Right cardiac atrium (tissue), 5 donors: ENCODE results near the gene GNG14. TPM values are rescaled to one million over a fixed set of nuclear protein-coding genes. Genes with fewer than 3 reads are reported as not detected.
"Not testable (repeated sequence)": the region's sequence is repeated elsewhere in the genome, so short reads cannot be mapped to it uniquely, and the experiment has no call there.

Experiments used
- ATAC-seq, 2 donors: fragments of 200-7000 bp; cut with Tn5 transposase; one replicate each; pipeline versions ENCODE4 v1.8.0 to v1.9.1; 2020; ENCODE audit warnings: moderate library complexity in 2 of 2, mild to moderate bottlenecking in 1 of 2
- DNase-seq, 3 donors: peaks; one replicate each; pipeline ENCODE4 v3.0.0-alpha.2; 2020
- H3K27ac ChIP-seq: one replicate; pipeline ENCODE4 v1.5.1; 2013; ENCODE audit warnings: mild to moderate bottlenecking, low read length, control low read depth, moderate library complexity
- H3K27me3 ChIP-seq: one replicate; pipeline ENCODE4 v1.6.1; 2013; ENCODE audit not compliant: control insufficient read depth, insufficient read depth
- H3K4me1 ChIP-seq: one replicate; pipeline ENCODE4 v1.6.1; 2013; ENCODE audit warnings: low read length; ENCODE audit not compliant: control insufficient read depth, insufficient read depth
- H3K4me3 ChIP-seq: one replicate; pipeline ENCODE4 v1.5.1; 2013; ENCODE audit warnings: low read length, control low read depth
- H3K9me3 ChIP-seq: one replicate; pipeline ENCODE4 v1.6.1; 2013; ENCODE audit warnings: low read length; ENCODE audit not compliant: control insufficient read depth
- WGBS: extraction: QIAGEN DNeasy Blood & Tissue Kit; methylation state at CpG from one replicate; pipeline ENCODE4 v1.1.7; 2013; 5-methylcytosine and 5-hydroxymethylcytosine counted together
- intact Hi-C, 4 donors: fragments of 100-400 bp; cut with DNase I; formaldehyde crosslinking; loops; one replicate each; pipeline versions ENCODE4 v1.11.0 to v1.14.0; 2022 to 2023
- polyA plus RNA-seq: library from polyadenylated mRNA; stranded (reverse); fragments of 200-250 nt; gene quantifications from one replicate; pipeline ENCODE4 v1.2.3, GENCODE V29; 2013
- total RNA-seq, 4 donors: library from RNA; stranded (reverse); fragmentation: NEBNext Ultra II Directional; extraction: Animal tissue kit (Norgen Biotek cat#: 25700); gene quantifications; one replicate each; pipeline ENCODE4 v1.2.1, GENCODE V29; 2021
- donor health status: healthy with polysubstance abuse.
- donor health status: DM: no; HTN: yes; CAD: no.
- donor health status: DM: no; HTN: no; CAD: no.
- donor health status: DM: no; HTN: yes; CAD: no; lungs with severe emphysema.
- donor health status: DM: yes; HTN: yes; CAD: no.

Gene GNG14
- total and polyA plus RNA-seq, 5 donors, result not detected

DNA sequence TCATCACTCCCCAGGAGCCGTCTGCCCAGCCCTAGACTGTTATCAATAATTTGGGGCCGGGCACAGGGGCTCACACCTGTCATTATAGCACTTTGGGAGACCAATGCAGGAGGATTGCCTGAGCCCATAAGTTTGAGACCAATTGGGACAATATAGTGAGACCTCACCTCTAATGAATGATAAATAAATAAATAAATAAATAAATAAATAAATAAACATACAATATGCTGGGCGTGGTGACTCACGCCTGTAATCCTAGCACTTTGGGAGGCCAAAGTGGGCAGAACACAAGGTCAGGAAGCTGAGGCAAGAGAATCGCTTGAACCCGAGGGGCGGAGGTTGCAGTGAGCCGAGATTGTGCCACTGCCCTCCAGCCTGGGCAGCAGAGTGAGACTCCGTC, 25.5 kb downstream of the GNG14 start:
- H3K4me3 ChIP-seq, H3K27ac ChIP-seq, ATAC-seq, H3K27me3 ChIP-seq, H3K4me1 ChIP-seq, DNase-seq, H3K9me3 ChIP-seq, intact Hi-C loops: not testable (repeated sequence)
- 91% methylated on average over 9 of the region's 9 CpGs for WGBS

DNA sequence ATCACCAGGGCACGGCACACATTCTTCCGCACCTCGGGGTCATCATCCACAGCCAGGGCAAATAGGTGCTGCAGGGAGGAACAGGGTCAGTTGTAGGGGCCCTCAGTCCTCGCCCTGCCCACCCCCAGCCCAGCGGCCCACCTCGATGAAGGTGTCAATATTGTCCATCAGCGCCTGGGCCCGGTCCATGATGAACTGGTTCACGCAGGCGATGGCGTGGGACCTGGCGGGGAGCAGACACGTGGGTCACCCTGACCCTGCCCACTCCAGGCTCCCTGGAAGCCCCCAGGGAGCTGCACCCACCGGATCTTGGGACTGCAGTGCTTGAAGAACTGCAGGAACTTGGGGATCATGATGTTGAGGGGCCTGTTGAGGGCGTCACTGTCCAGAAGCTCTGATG, 27.3 kb downstream of the GNG14 start:
- DNase-seq (no peak), ATAC-seq (no peak)
- intact Hi-C loops, result no loop called here
- no peaks in the 10 kb centered on the region for H3K4me1 ChIP-seq
- 90% methylated on average over 15 of the region's 15 CpGs for WGBS
- H3K27me3 ChIP-seq, result no peaks in the 10 kb centered on the region
- no peaks in the 10 kb centered on the region for H3K9me3 ChIP-seq
- no peak overlapping the region for H3K27ac ChIP-seq
- H3K4me3 ChIP-seq, result no peak overlapping the region

GRCh38 chr19:12715929-12716328, 28.1 kb downstream of the GNG14 start:
- Histone ChIP-seq H3K9me3 (no peaks in the 10 kb centered on the region), H3K4me1 (no peaks in the 10 kb centered on the region), H3K4me3 (no peak overlapping the region), H3K27ac (no peak overlapping the region), H3K27me3 (no peaks in the 10 kb centered on the region)
- intact Hi-C loops, result no loop called here
- DNase-seq, result no peak
- WGBS, result 94% methylated on average over 3 of the region's 3 CpGs
- ATAC-seq, result no peak

- ATAC-seq, result no peak
- no peaks in the 10 kb centered on the region for H3K27me3 ChIP-seq
- peak overlapping the region; percentile 99 for H3K4me3 ChIP-seq
- H3K9me3 ChIP-seq, result no peaks in the 10 kb centered on the region
- intact Hi-C loops, result no loop called here
- H3K4me1 ChIP-seq, result no peaks in the 10 kb centered on the region
- DNase-seq, result no peak
- 77% methylated on average over 10 of the region's 10 CpGs for WGBS
- no peak overlapping the region for H3K27ac ChIP-seq
These were observed 32.5 kb downstream of the GNG14 start for GRCh38 chr19:12720296-12720695.

DNA sequence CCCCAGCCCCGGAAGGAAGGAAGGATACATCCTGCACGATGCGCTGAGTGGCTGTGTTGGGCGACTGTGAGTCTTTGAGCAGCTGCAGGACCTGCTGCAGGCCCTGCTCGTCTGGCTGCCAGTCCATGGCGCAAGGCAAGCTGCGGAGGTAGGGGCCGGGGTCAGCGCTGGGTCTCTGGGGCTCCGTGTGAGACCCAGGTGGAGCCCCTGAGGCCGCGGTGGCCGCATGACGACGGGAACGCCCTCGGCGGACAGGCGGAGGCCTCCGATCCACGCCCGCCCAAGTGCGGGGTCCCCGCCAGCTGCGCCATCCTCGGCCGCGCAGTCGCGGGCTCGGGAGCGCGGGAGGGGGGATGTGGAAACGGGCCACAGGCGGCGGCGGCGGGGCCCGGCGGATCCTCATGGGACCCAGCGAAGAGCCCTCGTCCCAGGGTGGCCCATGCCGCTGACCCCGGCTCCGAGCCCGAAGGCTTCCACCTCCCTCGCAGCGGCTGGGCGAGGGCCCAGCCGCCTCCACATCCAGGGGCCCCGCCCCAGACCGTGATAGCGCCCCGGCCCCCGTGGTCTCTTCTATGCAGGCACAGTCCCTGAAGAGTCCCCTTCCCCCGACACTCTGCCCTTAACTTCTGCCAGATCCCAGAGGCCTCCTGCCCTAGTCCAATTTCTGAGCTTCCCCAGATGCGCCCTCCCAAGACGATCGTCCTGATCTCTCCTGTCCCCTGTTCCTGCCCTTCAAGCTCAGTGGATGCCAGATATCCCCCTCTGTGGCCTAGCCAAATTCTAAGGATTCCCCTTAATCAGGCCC, 33.3 kb downstream of the GNG14 start:
- WGBS, result 2% methylated on average over 59 of the region's 59 CpGs
- no peaks in the 10 kb centered on the region for H3K4me1 ChIP-seq
- ATAC-seq (peak; percentile 32 to 44), DNase-seq (peak; percentile 51 to 82 (median 78))
- H3K27ac ChIP-seq, result peak overlapping the region; percentile 97
- H3K9me3 ChIP-seq, result no peaks in the 10 kb centered on the region
- H3K4me3 ChIP-seq, result peak overlapping the region; percentile 99
- H3K27me3 ChIP-seq, result no peaks in the 10 kb centered on the region
- intact Hi-C loops, result no loop called here

- peak; percentile 78 to 90 (median 88) for DNase-seq
- Histone ChIP-seq H3K4me1 (no peaks in the 10 kb centered on the region), H3K9me3 (no peaks in the 10 kb centered on the region), H3K27ac (peak overlapping the region; percentile 97), H3K4me3 (peak overlapping the region; percentile 99), H3K27me3 (no peaks in the 10 kb centered on the region)
- ATAC-seq, result peak; percentile 44 to 65
- WGBS, result under 1% methylated on average over 65 of the region's 65 CpGs
- intact Hi-C loops, result no loop called here
These were observed 34.1 kb downstream of the GNG14 start for GRCh38 chr19:12721656-12722565.

- WGBS, result 1% methylated on average over 32 of the region's 32 CpGs
- peak; percentile 98 to 99 (median 98) for DNase-seq
These were observed 35.0 kb downstream of the GNG14 start for GRCh38 chr19:12722566-12723380.

DNA sequence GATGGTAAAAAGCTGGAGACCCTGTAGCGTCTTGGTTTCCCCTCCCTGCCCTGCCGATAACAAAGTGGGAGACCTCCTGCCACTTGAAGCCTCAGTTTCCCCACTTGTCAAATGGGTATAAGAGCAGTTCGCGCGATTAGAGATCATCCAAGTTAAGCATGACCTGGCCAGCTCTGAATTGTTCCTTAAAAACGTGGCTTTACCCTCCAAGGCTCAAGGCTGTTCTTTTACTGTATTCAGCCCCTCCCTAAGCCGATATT, 35.5 kb downstream of the GNG14 start:
- Histone ChIP-seq H3K4me3 (peak overlapping the region; percentile 51), H3K4me1 (no peaks in the 10 kb centered on the region), H3K27me3 (no peaks in the 10 kb centered on the region), H3K27ac (peak overlapping the region; percentile 52), H3K9me3 (no peaks in the 10 kb centered on the region)
- WGBS, result 2% methylated on average over 7 of the region's 7 CpGs
- intact Hi-C loops, result no loop called here
- ATAC-seq (no peak), DNase-seq (no peak)

More at GRCh38 chr19:12722566-12723380, 35.0 kb downstream of the GNG14 start:
- H3K9me3 ChIP-seq, result no peaks in the 10 kb centered on the region
- H3K4me1 ChIP-seq, result no peaks in the 10 kb centered on the region
- no peaks in the 10 kb centered on the region for H3K27me3 ChIP-seq
- intact Hi-C loops, result no loop called here
- peak overlapping the region; percentile 84 for H3K27ac ChIP-seq
- ATAC-seq, result peak; percentile 92 to 93
- H3K4me3 ChIP-seq, result peak overlapping the region; percentile 99

DNA sequence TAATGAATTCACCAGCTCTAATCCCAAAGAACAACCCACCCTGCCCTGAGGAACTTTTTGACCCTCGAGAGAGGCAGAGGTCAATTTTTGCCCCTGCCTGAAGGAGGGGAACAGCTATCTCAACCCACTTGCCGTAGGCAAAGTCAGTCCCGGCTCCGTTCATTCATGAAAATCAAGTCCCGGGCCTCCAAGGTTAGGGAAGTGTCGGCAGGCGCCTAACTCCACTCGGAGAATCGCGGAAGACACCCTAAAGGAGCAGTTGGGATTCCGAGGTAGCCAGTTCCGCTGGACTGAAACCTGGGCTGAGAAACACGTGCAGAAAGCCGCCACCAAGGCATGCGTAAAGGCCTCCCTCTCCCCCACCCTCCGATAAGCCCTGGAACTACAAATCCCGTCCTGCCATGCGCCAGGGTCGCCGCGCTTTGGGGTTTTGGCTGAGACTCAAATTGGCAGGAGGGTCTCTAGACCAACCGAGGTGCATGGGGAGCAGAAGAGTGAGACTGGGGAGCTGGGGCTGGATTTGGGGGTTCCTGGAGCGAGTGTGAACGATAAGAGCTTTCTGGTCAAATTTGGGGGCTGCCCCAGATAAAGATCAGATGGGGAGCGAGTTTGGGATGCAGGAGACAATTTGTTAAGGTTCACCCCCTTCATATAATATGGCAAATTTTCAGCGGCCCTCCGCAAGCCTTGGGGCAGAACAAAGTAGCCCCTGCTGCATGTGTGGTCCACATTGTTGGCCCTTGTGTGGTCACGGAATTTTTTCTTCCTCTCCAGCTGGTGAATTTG, 36.0 kb downstream of the GNG14 start, which contains the start of gene TNPO2:
TSS of gene TNPO2 (minus strand) at position 292 of the 786 bp plus-strand sequence. CDS start 2,955 bp downstream, outside the sequence.
- H3K4me3 ChIP-seq, result peak within 1 kb of the TSS; percentile 51
- intact Hi-C loops, result no loop called here
- no peaks in the 10 kb centered on the region for H3K27me3 ChIP-seq
- 4% methylated on average over 28 of the region's 28 CpGs for WGBS
- DNase-seq (peak; percentile 64 to 81 (median 78)), ATAC-seq (peak; percentile 56 to 58)
- H3K27ac ChIP-seq, result peak within 1 kb of the TSS; percentile 84
- no peaks in the 10 kb centered on the region for H3K4me1 ChIP-seq
- H3K9me3 ChIP-seq, result no peaks in the 10 kb centered on the region

- intact Hi-C loops, H3K9me3 ChIP-seq, H3K4me3 ChIP-seq, H3K27me3 ChIP-seq, DNase-seq, H3K27ac ChIP-seq, H3K4me1 ChIP-seq, ATAC-seq: not testable (repeated sequence)
- 87% methylated on average over 10 of the region's 10 CpGs for WGBS
These were observed 37.8 kb downstream of the GNG14 start for GRCh38 chr19:12725612-12726011.
